HG02870 (cell line): ENCODE data around the gene HORMAD2.

Source experiments
- ATAC-seq: cut with Tn5 transposase; IDR thresholded peaks from one replicate; pipeline ENCODE4 v1.9.1; 2021; ENCODE audit warnings: mild to moderate bottlenecking, moderate library complexity; ENCODE audit not compliant: unreplicated experiment

The HORMAD2 gene

GRCh38 chr22:30222321-30222720 is 142.1 kb downstream of the HORMAD2 start:
- ATAC-seq = no peak

GRCh38 chr22:30223303-30223702 is 143.0 kb downstream of the HORMAD2 start:
- ATAC-seq = no peak

GRCh38 chr22:30224161-30224857 is 144.0 kb downstream of the HORMAD2 start:
- no peak for ATAC-seq

- no peak for ATAC-seq
Measured at GRCh38 chr22:30225220-30225927, 145.1 kb downstream of the HORMAD2 start.

- no peak for ATAC-seq
Measured at GRCh38 chr22:30226192-30226832, 146.0 kb downstream of the HORMAD2 start.
